Keratinocyte (primary cell): ENCODE results near the gene SRGAP3.

Experiments used
- EZH2 ChIP-seq: IDR thresholded peaks from one replicate; pipeline ENCODE4 v1.6.1; 2012; ENCODE audit warnings: inconsistent platforms, mild to moderate bottlenecking, low read length, moderate library complexity
- TF ChIP-seq, protein P1 (sequence below), 3 experiments: IDR thresholded peaks in 1 of 3; conservative IDR thresholded peaks in 1 of 3; optimal IDR thresholded peaks in 1 of 3; 2 replicates in 2 of 3; 3 replicates in 1 of 3; pipeline versions ENCODE3 to v1.5.1; 2011; ENCODE audit warnings: low read length in 3 of 3, mild to moderate bottlenecking in 3 of 3, moderate library complexity in 2 of 3, control low read depth in 1 of 3, inconsistent platforms in 1 of 3; ENCODE audit not compliant: insufficient read depth in 2 of 3; ENCODE audit errors: extremely low read depth in 1 of 3

GRCh38 chr3:9247941-9248521 lies 1.4 kb downstream of the SRGAP3 start:
- TF ChIP-seq, protein P1, sequence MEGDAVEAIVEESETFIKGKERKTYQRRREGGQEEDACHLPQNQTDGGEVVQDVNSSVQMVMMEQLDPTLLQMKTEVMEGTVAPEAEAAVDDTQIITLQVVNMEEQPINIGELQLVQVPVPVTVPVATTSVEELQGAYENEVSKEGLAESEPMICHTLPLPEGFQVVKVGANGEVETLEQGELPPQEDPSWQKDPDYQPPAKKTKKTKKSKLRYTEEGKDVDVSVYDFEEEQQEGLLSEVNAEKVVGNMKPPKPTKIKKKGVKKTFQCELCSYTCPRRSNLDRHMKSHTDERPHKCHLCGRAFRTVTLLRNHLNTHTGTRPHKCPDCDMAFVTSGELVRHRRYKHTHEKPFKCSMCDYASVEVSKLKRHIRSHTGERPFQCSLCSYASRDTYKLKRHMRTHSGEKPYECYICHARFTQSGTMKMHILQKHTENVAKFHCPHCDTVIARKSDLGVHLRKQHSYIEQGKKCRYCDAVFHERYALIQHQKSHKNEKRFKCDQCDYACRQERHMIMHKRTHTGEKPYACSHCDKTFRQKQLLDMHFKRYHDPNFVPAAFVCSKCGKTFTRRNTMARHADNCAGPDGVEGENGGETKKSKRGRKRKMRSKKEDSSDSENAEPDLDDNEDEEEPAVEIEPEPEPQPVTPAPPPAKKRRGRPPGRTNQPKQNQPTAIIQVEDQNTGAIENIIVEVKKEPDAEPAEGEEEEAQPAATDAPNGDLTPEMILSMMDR (optimal IDR thresholded peaks at IDR 0.05 in 1 of 3, IDR thresholded peaks at IDR 0.05 in 1 of 3, conservative IDR thresholded peaks at IDR 0.05 in 1 of 3; ENCODE audit: extremely low read depth in 1 of 3, insufficient read depth in 2 of 3, low read length in 3 of 3): no peak
- no peak for TF ChIP-seq EZH2
